Inflammatory macrophage treated with lipopolysaccharide for 1 hour (primary cell): Measurements from ENCODE around the gene SEMA6B.
A peak's percentile ranks its signal among the peaks of the same experiment; 100 is the strongest.

Source experiments
- DNase-seq, 2 donors: peaks; one replicate each; pipeline ENCODE4 v3.0.0-alpha.2; 2020 to 2022

The SEMA6B gene

DNA sequence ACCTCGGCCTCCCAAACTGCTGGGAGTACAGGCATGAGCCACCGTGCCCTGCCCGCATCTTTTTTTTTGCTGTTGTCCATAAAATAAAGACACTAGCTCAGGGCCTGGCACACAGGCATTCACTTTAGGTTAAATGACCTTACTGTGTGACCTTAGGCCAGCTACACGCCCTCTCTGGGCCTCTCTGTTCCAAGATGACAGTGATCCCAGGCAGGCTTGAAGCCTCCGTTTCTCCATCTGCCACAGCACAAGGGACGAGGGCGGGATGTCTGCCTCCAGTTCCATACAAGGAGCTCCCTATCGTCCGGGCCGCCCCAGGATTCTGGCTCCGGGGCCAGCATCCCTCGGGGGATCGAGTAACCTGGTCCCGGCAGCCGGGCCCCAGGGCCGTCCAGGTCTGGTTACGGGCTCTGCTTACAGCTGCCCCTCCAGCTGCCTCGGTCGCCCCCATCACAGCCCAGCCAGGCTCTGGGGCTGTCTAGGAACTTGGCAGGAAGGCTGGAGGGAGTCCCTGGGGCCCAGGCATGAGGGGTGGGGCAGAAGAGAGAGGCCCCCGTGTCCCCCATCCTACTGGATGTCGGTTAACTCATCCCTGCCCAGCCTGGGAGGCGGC lies 11.9 kb upstream of the SEMA6B start:
- DNase-seq, result no peak

DNA sequence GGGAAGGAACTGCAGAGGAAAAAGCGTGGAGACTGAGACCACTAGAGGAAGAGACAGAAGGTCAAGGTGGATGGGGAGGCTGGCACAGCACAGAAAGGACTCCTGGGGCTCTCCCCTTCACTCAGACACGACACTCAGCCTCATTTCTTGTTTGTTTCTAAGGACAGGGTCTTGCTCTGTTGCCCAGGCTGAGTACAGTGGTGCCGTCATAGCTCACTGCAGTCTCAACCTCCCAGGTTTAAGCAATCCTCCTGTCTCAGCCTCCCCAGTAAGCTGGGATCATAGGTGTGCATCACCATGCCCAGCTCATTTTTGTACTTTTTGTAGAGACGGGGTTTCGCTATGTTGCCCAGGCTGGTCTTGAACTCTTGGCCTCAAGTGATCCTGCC lies 11.4 kb upstream of the SEMA6B start:
- DNase-seq, result no peak

DNA sequence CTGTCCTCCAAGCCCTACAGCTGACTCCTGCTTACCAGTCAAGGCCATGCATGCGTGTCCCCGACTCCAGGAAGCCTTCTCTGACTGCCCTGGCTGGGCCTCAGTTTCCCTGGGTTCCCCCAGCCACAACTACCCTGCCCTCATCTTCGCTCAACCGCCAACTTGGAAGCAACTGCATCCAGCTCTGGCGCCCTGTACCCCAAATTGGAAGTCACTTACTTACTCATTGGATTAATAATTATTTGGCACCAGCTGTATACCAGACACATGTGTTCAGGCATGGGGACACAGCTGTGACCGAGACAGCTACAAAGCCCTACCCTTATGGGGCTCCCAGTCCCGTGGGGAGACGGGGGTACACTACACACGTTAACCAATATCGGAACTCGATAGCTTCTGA lies 10.9 kb upstream of the SEMA6B start:
- DNase-seq, result no peak

DNA sequence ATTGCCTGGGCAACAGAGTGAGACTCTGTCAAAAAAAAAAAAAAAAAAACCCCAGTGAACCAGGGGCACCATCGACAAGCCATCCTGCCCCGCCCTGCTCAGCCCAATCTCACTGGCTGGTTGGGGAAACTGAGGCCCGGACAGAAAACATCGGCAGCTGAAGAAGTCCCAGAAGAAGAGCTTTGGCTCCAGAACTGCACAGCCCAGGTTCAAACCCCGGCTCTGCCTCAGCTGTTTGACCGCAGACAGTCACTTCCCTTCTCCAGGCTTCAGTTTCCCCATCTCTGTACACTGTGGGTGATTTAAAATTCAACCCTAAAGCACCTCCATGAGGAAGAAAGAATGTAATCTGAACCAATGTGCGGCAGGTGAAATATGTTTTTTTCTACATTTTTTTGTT lies 9.4 kb upstream of the SEMA6B start:
- peak; percentile 45 to 62 for DNase-seq

DNA sequence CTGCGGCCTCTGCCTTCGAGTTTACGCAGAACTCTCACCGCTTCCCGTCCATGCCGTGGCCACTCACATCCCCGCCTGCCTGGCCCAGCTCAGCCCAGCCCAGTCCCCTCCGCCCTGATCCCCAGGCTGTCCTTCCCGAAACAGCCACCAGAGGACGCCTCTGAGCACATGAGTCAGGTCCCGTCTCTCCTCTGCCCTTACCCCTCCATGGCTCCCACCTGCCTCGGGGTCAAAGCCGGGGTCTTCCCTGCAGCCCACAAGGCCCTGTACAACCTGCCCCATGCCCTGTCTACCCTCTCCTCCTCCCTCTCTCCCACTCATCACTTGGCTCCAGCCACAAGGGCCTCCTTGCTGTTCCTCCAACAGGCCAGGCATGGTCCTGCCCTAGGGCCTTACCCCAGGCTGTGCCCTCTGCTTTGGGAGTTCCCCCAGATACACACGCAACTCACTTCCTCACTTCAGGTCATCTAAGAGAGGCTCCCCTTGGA lies 8.1 kb upstream of the SEMA6B start:
- peak; percentile 73 to 94 for DNase-seq

DNA sequence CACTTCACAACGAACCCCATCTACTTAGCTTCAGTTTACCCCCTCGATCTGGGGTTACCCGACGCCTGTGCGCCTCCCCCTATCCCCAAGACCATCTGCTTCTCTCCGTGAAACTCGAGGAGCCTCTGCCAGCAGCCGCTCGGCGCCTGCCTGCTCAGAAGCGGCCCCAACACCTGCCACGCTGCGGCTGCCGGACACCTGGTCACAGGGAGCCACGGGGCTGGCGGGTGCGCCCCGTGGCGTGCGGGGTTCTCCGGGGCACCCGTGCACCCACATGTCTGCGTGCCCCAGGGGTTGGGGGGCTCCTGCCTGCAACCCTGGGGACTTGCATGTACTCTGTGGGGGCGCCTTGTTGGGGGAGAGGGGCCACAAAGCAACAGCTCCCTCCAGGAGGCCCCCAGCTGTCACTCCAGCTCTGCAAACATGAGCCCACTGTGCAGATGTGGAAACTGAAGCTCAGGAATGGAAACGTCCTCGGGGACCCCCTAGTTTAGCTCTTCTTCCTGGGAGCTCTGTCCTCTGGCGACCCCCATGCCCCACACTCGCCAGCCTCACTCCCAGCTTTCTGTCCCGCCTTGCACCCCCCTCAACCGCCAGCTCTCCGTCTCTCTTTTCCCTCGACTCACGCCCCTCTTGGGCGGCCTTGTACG lies 7.0 kb upstream of the SEMA6B start:
- no peak for DNase-seq

DNA sequence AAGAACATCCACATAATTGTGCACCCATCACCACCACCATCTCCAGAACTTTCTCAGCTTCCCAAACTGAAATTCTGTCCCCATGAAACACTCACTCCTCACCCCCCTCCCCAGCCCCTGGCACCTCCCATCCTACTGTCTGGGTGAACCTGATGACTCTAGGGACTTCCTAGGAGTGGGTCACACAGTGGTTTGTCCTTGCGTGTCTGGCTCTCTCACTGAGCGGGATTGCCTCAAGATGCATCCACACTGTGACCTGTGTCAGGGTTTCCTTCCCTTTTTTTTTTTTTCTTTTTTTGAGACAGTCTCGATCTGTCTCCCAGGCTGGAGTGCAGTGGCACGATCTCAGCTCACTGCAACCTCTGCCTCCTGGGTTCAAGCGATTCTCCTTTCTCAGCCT lies 4.1 kb upstream of the SEMA6B start:
- DNase-seq, result peak; percentile 49 to 81

DNA sequence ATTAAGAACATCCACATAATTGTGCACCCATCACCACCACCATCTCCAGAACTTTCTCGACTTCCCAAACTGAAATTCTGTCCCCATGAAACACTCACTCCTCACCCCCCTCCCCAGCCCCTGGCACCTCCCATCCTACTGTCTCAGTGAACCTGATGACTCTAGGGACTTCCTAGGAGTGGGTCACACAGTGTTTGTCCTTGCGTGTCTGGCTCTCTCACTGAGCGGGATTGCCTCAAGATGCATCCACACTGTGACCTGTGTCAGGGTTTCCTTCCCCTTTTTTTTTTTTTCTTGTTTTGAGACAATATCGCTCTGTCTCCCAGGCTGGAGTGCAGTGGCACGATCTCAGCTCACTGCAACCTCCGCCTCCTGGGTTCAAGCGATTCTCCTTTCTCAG lies 2.6 kb upstream of the SEMA6B start:
- DNase-seq, result peak; percentile 52 to 86

DNA sequence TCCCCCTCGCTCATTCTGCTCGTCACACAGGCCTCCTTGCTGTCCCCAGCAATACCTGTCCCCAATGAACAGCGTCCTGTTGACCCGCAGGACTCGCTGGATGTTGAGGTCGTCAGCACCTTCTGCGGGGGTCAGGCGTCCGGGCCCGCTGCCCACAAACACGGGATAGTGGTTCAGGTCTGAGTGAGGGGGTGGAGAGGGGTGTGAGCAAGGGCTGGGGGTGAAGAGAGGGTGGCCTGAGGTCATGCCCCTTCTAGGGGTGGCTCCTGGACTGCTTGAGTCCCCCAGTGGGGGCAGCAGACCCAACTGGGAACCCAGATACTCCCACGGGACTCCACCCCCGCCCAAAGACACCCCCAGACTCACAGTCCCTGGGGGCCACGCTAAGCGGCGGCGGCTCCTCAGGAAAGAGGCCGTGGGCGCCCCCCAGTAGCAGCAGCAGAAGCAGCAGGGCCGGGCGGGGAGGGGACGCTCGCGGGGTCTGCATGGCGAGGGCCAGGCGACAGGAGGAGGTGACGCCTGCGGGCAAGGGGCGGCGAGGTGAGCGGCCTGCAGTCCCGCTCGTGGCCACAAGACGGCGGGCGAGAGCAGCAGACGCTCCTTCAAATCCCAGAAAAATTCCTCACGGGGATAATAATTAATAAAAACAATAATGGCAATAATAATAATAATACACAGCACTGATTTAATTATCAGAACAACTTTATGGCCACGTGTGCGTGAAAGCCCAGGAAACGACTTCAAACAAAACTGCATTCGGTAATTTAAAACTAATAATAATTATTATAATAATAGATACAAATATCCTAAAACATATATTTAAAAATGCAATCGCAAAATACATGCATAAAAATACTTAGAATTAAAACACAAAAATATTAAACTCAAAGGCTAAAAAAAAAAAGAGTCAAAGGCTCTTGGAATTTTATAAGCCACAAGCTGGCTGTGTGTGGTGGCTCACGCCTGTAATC lies 1.2 kb downstream of the SEMA6B start:
- peak in 1 of 2 donors; percentile 45 for DNase-seq

DNA sequence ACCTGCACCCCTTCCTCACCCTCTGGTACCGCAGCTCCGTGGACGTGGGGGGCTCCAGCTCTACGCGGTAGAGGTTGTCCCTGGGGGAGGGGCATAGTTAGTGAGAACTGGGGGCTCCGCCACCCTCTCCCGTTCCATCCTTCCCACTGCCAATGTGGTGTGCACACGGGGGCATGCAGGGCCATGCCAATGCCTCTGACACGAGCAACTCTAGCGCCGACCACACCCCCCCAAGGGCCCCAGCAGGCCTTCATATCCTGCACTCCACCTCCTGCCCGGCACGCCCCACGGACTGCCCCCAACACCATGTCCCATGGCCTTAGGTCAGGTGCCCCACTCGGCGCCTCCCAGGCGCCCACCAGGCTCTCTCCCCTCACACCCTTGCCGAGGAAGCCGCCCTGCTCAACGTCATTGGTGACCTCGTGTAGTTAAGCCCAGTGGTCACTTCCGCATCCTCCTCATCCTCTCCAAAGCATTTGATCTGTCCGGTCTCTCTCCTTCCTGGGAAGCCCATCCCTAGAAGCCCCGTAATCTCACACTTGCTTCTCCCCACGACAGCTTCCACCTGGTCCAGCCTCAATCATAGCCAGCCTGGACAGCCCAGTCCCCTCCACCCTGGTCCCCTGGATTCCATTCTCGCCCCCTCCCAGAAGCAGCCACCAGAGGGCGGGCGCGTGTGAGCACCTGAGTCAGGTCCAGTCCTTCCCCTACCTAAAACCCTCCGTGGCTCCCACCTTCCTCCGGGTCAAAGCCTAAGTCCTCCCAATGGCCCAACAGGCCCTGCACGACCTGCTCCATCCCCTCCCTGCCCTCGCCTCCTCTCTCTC lies 2.1 kb downstream of the SEMA6B start:
- no peak for DNase-seq

DNA sequence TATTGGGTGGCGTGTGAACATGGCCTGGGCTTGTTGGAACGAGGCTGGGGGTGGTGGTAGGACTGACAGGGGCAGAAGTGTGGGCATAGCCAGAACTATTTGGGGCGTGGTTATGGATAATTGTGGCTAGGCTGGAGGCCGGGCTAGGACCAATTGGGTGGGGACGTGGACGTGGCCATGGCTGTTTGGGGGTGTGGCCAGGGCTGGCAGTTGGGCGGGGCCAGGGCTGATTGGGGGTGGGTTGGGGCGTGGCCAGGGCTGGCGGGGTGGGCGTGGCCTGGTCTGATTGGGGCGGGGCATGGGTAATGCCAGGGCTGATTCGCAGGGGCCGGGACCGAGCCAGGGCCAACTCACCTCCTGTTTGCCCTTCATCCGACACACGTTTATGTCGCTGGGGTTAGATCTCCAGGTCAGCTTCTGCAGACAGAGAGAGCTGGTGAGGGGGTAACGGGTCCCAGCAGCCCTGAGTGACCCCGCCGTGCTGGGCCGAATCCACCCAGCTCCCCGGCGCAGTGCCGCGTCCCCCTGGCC lies 2.8 kb downstream of the SEMA6B start:
- DNase-seq, result peak in 1 of 2 donors; percentile 69

DNA sequence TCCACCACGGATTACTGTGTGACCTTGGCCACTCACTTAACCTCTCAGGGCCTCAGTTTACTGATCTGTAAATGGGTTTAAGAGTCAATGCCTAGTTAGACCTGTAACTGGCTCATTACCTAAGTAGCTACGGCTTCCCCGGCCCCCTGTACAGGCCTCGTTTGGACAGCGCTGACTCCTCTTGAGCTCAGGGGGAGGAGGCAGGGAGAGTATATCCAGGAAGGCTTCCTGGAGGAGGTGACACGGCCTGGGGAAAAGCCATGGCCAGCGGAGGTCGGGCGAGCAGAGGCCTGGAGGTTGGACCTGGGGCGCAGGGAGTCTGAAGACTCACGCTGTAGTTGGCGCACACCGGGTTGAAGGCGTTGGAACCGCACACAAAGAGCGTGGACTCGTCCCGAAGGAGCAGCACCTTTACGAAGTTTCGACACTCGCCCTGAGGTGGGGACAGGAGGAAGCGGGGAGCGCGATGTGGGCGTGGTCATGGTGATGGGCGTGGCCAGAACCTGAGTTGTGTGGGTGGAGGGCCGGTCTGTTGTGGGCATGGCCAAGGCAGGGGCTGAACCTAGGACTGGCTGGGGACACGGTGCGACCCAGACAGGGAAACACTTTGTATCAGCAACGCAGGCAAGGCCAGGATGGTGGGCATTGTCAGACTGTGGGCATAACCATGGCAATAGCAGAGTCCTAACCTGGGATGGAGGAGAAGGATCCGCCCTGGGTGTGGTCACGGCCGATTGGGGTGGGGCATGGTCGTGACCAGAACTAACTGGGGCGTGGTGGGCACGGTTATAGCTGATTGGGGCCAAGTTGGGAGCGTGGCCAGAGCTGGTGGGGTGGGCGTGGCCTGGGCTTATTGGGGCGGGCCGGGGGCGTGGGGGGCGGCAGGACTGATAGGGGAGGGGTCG lies 3.6 kb downstream of the SEMA6B start:
- no peak for DNase-seq

DNA sequence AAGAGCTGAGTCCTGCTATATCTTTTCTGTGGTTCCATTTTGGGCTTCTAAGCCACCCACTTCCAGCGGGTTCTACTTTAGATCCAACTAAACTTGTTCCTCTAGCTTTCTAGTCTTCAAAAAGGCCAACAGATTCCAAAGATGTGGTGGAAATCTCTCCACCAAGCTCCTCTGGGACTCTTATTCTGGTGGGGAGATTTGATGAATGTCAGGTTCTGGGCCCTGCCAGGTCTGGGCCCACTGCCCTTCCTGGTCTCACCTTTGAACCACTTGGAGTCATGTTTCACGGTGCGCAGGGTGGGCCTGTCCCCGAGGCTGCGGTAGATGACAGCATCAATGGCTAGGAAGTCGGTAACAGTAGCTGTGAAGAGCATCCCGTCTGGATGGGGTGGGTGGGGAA lies 4.8 kb downstream of the SEMA6B start:
- DNase-seq, result no peak

DNA sequence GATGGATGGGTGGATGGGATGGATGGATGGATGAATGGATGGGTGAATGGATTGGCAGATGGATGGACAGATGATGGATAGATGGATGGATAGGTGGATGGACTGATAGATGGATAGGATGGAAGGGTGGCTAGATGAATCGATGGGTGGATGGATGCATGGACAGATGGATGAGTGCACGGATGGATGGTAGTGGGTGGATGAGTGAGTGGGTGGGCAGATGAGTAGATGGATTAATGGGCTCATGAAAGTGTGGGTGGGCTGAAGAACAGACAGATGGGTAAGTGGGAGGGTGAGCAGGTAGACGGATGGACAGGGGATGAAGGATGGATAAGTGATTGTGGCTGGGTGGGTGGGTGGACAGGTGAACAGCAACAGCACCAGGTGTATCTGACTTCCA lies 5.7 kb downstream of the SEMA6B start:
- no peak for DNase-seq

DNA sequence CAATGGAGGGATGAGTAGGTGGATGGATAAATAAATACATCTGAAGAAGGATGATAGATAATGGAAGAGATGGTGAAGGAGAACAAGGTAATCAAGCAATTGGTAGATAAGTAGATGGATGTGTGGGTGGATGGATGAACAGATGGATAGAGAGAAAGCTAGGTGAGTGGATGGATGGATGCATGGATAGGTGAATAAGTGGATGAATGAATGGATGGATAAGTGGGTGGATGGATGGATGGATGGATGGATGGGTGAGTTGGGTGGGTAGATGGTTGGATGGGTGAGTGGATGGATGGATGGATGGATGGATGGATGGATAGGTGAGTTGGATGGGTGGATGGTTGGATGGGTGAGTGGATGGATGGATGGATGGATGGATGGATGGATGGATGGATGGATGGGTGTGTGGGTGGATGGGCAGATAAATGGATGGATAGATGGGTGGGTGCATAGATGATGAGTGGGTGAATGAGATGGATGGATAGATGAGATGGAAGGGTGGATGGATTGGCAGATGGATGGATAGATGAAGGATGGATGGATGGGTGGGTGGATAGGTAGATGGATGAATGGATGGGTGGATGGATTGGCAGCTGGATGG lies 6.3 kb downstream of the SEMA6B start:
- no peak for DNase-seq

DNA sequence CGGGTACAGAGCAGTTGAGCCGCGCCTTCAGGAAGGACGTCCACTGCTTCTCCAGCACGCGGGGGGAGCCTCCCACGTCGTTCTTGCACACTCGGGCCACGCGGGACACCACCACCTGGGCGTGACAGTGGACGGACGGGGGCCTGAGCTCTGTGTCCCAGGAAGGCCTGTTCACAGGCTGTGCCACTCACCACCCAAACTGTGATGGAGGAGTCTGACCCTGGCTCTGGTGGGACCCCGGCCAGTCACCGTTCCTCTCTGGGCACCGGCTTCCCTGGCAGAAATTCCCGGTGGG lies 7.0 kb downstream of the SEMA6B start:
- no peak for DNase-seq

DNA sequence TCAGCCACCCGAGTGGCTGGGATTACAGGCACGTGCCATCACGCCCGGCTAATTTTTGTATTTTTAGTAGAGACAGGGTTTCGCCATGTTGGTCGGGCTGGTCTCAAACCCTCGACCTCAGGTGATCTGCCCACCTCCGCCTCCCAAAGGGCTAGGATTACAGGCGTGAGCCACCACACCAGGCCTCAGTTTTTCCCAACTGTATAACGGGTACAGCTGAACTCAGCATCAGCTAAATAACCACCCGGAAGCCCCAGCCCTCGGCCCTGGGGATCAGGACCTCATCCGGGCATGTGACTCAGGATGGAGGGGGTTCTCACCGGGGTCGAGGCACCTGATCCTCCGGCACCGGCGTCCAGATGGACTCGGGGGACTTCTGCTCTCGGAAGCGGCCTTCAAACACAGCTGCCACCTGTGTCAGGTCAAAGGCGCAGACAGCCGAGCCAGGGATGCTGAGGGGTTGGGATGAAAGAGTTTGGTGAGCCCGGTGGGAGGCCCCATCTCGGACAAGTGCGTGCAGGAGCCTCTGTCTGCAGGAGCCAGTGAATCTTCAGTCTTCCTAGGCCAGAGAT lies 8.9 kb downstream of the SEMA6B start:
- DNase-seq, result no peak

DNA sequence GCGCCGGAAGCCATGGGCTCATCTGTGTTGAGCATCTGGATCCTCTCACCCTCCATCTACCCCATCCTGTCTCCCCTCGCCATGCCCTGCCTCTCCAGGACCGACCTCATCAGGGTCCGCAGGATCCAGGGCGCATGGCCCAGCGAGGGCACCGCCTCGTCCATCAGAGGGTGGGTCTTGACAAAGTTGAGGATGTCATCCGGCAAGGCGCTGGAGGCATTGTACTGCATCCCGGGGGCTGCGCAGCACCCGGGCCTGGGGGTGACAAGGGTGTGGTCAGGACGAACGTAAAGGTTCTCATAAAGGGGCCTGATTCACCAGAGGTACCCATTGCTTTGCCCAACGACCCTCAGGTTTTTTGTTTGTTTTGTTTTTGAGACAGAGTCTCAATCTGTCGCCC lies 9.5 kb downstream of the SEMA6B start:
- no peak for DNase-seq

DNA sequence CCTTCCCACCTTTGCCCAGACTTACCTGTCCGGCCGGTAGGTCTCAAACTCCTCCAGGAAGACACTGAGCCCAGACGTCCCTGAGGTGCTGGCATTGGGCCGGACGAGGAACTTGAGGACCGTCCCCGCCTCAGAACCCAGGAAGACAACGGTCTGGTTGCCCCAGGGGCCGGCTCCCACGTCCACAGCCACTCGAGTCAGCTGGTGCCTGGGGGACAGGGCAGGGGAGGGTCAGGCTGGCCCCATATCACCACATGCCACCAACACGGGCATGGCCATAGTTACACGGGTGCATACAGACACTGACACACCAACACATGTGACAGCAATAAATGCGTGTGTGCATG lies 11.3 kb downstream of the SEMA6B start:
- no peak for DNase-seq

DNA sequence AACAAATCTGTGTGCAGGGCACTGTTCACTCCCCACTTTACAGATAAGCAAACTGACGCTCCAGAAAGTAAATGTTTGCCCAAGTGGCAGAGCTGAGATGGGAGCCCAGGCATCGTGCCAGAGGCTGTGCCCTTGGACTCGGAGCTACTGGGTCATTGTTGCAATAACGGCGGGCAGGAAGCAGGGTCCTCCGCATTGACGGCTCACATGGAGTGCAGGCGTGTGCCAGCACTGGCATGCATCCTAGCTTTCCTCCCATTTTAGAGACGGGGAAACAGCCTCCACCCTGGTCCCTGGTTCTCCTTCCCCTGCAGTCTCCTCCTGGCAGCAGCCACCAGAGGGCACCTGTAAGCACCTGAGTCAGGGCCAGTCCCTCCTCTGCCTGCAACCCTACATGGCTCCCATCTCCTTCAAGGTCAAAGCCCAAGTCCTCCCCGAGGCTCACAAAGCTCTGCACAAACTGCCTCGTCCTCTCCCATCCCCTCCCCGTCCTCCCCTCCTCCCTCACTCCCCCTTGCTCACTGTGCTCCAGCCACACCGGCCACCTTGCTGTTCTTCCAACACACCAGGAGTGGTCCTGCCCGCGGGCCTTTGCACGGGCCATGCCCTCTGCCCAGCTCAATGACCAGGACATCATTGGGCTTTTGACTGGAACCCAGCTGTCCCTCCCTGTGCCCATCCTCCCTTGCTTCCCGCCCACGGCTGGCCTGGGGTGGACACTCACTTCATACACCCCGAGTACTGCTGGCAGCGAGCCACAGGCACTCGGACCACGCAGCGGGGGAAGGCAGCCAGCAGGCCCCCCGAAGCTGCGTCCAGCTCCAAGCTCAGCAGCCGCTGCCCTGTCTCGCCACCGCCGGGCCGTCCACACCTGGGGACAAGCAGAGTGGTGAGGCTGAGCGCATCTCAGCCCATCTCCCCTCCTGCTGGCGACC lies 11.9 kb downstream of the SEMA6B start:
- DNase-seq, result no peak
